Activated CD8-positive, alpha-beta memory T cell treated with anti-CD3 and anti-CD28 coated beads, Interleukin-2, amount 10 ng/mL, durations not matched to agents 7 days and 5 days (primary cell): ENCODE measurements around the gene ZNF37A. TPM values are rescaled to one million over a fixed set of nuclear protein-coding genes. Genes with fewer than 3 reads are reported as not detected.
"Not testable (repeated sequence)": the region's sequence is repeated elsewhere in the genome, so short reads cannot be mapped to it uniquely, and the experiment has no call there.

Source experiments
- ATAC-seq: fragments of 150-1000 bp; cut with Tn5 transposase; one replicate; pipeline ENCODE4 v1.10.0; 2021; ENCODE audit warnings: moderate library complexity
- CTCF ChIA-PET: fragments of 350-600 bp; sonication (Branson Sonifier 250); formaldehyde crosslinking; loops from one replicate; lab custom pipeline; 2021; ENCODE audit warnings: antibody characterized with exemption; lab: Charles Lee
- DNase-seq: peaks from one replicate; pipeline ENCODE4 v3.0.0-alpha.2; 2020
- H3K27ac Mint-ChIP-seq: one replicate; pipeline ENCODE4 v1.8.0; 2021; ENCODE audit warnings: mild to moderate bottlenecking, mixed read lengths
- H3K27me3 Mint-ChIP-seq: one replicate; pipeline ENCODE4 v1.8.0; 2021; ENCODE audit warnings: mixed read lengths
- H3K36me3 Mint-ChIP-seq: one replicate; pipeline ENCODE4 v1.8.0; 2021; ENCODE audit warnings: mild to moderate bottlenecking, mixed read lengths
- H3K4me1 Mint-ChIP-seq: one replicate; pipeline ENCODE4 v1.8.0; 2021; ENCODE audit warnings: mixed read lengths
- H3K4me3 Mint-ChIP-seq: one replicate; pipeline ENCODE4 v1.8.0; 2021; ENCODE audit warnings: mild to moderate bottlenecking, moderate library complexity, mixed read lengths
- H3K9me3 Mint-ChIP-seq: one replicate; pipeline ENCODE4 v1.8.0; 2022; ENCODE audit warnings: low read depth, mixed read lengths
- total RNA-seq, 2 experiments: library from RNA; stranded (reverse); gene quantifications; one replicate each; pipeline ENCODE4 v1.2.3, GENCODE V29; 2021

ZNF37A gene
- 10 to 100 TPM; 18.9 to 22.1 TPM for total RNA-seq

DNA sequence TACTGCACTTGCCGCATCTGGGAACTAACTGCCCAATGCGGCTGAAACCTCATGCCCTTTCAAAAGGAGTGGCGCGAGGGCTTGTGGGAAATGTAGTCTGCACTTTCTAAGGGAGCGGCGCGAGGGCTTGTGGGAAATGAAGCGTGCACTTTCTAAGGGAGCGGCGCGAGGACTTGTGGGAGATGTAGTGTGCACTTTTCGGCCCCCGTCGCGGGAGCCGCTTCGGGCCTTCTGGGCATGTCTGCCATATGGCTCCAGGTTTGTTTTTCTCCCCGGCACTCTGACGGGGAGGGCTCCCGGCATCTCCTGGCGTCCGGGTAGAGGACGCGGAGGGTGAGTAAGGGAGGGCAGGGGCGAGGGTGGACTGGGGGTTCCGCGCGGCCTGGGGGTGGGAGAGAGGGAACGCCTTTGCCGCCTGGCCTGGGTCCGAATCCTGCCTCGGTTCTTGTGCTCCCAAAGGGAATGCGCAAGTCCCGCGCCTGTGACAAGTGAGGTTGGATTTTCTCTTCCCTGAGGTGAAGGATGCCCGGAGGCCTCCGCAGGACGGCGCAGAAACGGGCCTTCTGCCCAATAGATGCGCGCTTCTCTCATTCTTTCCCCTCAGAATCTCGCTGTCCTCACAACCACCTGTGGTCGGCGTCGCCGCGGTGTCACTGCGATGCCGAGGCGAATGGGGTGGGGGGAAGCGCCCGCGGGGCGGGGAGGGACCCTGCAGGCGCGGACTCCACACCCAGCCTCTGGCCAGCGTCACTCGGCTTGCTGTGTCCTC lies at the start of gene ZNF37A:
TSS of gene ZNF37A (plus strand) at position 180 of the 769 bp plus-strand sequence. CDS start 2,281 bp downstream, outside the sequence.
- DNase-seq (peak; percentile 95), ATAC-seq (peak; percentile 98)
- Mint-ChIP-seq H3K4me3 (peak within 1 kb of the TSS; percentile 87), H3K27me3 (no peaks in the 10 kb centered on the region), H3K27ac (peak within 1 kb of the TSS; percentile 94), H3K9me3 (peaks cover 2% of the 10 kb centered on the region), H3K4me1 (peaks cover 26% of the 10 kb centered on the region), H3K36me3 (peaks cover 44% of the 10 kb centered on the region)
- CTCF ChIA-PET = interaction anchor here (1.1 to 1.7 kb wide), 4 partner anchors 16 to 119 kb away, joined by 3 to 7 read pairs (median 4); partner anchors contain the start of gene ZNF25

DNA sequence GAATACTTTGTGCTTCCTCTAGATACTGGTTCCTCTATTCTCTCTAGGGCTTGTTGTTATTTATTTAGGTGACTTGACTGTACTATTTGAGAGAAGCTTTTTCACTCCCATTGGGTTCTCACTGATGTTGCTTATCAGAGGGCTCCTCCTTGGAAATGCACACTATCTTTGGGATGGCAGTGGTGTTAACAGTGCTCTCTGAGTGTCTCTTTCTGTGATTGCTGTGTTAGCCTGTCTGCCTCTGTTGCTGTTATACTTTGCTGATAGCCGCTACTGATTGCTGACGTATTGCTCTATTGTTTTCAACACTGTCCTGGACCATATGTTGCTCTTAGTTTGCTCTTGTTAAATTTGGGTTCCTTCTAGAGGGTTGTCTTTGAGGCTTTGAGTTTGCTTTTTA lies 49.0 kb upstream of the ZNF37A start:
- H3K36me3 Mint-ChIP-seq = peaks cover 80% of the 10 kb centered on the region
- no peak overlapping the region for H3K4me3 Mint-ChIP-seq
- ATAC-seq = no peak
- no peaks in the 10 kb centered on the region for H3K27me3 Mint-ChIP-seq
- CTCF ChIA-PET = no interaction called here
- DNase-seq = no peak
- no peak overlapping the region for H3K27ac Mint-ChIP-seq
- peaks cover 17% of the 10 kb centered on the region for H3K4me1 Mint-ChIP-seq
- peaks cover 25% of the 10 kb centered on the region for H3K9me3 Mint-ChIP-seq

DNA sequence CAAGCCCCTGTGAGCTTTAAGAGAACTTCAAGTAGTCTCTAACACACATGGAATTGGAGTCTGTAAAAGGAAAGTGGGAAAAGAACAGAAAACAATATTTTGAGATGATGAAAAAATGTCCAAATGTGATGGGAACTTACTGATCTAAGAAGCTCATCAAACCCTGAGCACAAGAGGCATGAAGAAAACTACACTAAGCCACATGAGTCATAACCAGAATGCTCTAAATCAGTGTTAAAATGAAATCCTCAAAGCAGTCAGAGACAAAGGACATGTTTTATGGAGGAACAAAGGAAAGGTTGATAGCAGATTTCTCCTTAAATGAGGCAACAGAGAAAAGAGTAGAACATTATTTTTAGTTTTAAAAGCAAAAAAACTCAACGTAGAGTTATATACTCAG lies 46.5 kb upstream of the ZNF37A start:
- Mint-ChIP-seq H3K4me1 (peaks cover 14% of the 10 kb centered on the region), H3K4me3 (no peak overlapping the region), H3K9me3 (peaks cover 28% of the 10 kb centered on the region), H3K36me3 (peaks cover 73% of the 10 kb centered on the region), H3K27me3 (no peaks in the 10 kb centered on the region), H3K27ac (peak overlapping the region; percentile 37)
- ATAC-seq (no peak), DNase-seq (no peak)
- CTCF ChIA-PET = no interaction called here

DNA sequence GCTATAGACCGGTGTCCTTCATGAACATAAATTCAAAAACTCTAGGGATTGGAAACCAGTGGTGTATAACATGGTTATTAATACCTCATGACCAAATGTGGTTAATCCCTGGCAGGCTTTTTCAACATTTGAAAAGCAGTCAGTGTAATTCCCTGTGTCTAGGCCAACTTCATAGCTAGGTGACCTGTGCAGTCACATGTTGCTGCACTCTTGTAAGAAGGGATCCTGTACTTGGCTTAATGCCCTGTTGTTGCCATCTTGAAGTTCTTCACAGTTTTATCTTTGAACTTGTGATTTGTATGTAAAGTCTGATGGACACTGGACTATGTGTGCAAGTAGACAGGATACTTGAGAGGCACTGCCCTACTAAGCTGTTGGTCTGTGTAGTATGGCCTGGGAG lies 43.9 kb upstream of the ZNF37A start:
- no peak overlapping the region for H3K27ac Mint-ChIP-seq
- H3K4me3 Mint-ChIP-seq = no peak overlapping the region
- ATAC-seq = no peak
- peaks cover 75% of the 10 kb centered on the region for H3K36me3 Mint-ChIP-seq
- H3K27me3 Mint-ChIP-seq = no peaks in the 10 kb centered on the region
- peaks cover 40% of the 10 kb centered on the region for H3K9me3 Mint-ChIP-seq
- DNase-seq = no peak
- CTCF ChIA-PET = interaction anchor here (1.1 kb wide), 1 partner anchor 73 kb away, joined by 3 read pairs; no protein-coding TSS in a partner anchor
- H3K4me1 Mint-ChIP-seq = peaks cover 8% of the 10 kb centered on the region

DNA sequence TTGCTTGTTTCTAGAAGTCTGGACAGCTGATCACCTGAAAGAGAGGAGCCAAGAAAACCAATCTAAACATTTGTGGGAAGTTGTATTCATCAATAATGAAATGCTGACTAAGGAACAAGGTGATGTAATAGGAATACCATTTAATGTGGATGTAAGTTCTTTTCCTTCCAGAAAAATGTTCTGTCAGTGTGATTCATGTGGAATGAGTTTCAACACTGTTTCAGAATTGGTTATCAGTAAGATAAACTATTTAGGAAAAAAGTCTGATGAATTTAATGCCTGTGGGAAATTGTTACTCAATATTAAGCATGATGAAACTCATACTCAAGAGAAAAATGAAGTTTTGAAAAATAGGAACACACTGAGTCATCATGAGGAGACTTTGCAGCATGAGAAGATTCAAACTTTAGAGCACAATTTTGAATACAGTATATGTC lies 39.8 kb upstream of the ZNF37A start:
- Mint-ChIP-seq H3K9me3 (peaks cover 46% of the 10 kb centered on the region), H3K4me3 (no peak overlapping the region), H3K36me3 (peaks cover 81% of the 10 kb centered on the region), H3K27me3 (no peaks in the 10 kb centered on the region), H3K27ac (no peak overlapping the region), H3K4me1 (no peaks in the 10 kb centered on the region)
- no peak for ATAC-seq
- CTCF ChIA-PET = no interaction called here
- no peak for DNase-seq

DNA sequence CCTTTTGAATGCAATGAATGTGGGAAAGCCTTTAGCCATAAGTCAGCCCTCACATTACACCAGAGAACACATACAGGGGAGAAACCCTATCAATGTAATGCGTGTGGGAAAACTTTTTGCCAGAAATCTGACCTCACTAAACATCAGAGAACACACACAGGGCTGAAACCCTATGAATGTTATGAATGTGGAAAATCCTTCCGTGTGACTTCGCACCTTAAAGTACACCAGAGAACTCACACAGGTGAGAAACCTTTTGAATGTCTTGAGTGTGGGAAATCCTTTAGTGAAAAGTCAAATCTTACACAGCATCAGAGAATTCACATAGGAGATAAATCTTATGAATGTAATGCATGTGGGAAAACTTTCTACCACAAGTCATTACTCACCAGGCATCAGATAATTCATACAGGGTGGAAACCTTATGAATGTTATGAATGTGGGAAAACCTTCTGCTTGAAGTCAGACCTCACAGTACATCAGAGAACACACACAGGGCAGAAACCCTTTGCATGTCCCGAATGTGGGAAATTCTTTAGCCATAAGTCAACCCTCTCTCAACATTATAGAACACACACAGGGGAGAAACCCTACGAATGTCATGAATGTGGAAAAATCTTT lies 38.8 kb upstream of the ZNF37A start:
- H3K36me3 Mint-ChIP-seq = peaks cover 80% of the 10 kb centered on the region
- DNase-seq, H3K27me3 Mint-ChIP-seq, ATAC-seq, H3K27ac Mint-ChIP-seq, H3K4me3 Mint-ChIP-seq, CTCF ChIA-PET, H3K4me1 Mint-ChIP-seq: not testable (repeated sequence)
- peaks cover 50% of the 10 kb centered on the region for H3K9me3 Mint-ChIP-seq

DNA sequence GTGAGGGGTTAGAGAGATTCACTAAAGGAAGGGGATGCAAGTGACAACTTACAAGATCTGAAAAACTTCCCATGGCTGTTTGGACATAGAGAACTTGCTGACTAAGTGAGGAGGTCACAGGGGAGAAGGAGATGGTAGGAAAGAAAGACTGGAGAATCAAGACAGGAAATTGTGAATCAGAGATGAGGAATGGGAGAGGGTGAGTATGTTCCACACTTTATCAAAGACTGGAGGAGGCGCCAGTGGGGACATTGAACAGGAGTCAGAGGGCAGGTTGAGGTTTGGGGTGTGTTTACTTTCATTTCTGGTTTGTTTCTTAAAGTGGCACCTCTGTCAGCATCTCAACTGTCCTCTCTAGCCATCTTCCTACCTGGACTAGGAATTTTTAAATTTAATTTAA lies 24.5 kb upstream of the ZNF37A start:
- H3K36me3 Mint-ChIP-seq, H3K4me3 Mint-ChIP-seq, H3K27me3 Mint-ChIP-seq, H3K27ac Mint-ChIP-seq, CTCF ChIA-PET, DNase-seq, H3K9me3 Mint-ChIP-seq, ATAC-seq, H3K4me1 Mint-ChIP-seq: not testable (repeated sequence)

DNA sequence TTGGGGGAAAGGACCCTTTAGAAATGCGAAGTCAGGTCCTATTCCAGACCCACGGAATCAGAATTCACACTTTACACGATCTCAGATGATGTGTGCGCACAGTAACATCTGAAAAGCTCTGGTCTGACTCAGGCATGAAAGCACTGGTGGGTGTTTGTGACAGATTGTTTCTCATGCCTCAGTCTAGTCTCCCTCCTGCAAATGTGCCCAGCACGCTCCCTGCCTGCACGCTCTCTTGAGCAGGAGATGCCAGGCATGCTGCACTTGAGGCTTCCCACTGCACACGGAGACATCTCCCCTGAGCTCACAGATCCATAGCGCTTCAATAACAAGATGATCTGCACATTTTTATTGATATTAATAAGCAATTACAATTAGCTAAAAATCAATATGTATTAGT lies 23.6 kb upstream of the ZNF37A start:
- no peaks in the 10 kb centered on the region for H3K27me3 Mint-ChIP-seq
- CTCF ChIA-PET = no interaction called here
- H3K4me3 Mint-ChIP-seq = no peak overlapping the region

DNA sequence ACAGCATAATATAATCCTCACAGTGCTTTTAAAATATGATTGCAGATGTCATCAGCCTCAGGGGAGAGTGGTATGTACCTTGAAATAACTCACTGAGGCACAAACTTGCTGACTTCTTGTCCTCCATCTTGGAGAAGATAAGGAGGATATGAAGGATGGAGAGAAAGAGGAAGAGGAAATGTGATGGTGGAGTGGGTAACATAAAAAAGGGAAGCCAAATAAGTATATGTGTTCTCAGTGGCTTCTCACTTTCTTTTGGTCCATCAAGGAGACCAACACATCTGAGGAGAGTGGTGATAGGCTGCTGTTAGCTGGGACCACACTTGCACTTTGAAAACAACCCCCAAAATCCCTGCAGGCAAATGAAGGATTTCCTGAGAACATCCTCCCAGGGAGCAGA lies 21.6 kb upstream of the ZNF37A start:
- H3K36me3 Mint-ChIP-seq = no peaks in the 10 kb centered on the region
- H3K27me3 Mint-ChIP-seq = no peaks in the 10 kb centered on the region
- no peak for ATAC-seq

More for the DNA sequence above, 23.6 kb upstream of the ZNF37A start:
- Mint-ChIP-seq H3K27ac (no peak overlapping the region), H3K4me1 (peaks cover 2% of the 10 kb centered on the region), H3K36me3 (peaks cover under 1% of the 10 kb centered on the region), H3K9me3 (peaks cover 7% of the 10 kb centered on the region)
- ATAC-seq (no peak), DNase-seq (no peak)

DNA sequence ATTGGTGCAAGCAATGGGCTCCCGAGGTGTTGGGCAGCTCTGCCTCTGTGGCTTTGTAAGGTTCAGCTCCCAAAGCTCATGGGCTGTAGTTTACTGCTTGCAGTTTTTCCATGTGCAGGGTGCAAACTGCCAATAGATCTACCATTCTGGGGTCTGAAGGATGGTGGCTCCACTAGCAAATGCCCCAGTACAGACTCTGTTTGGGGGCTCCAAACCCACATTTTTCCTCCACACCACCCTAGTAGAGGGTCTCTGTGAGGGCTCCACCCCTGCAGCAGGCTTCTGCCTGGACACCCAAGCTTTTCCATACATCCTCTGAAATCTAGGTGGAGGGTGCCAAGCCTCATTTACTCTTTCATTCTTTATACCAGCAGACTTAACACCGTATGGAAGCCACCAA lies 17.4 kb upstream of the ZNF37A start:
- ATAC-seq (no peak), DNase-seq (no peak)
- no peaks in the 10 kb centered on the region for H3K27me3 Mint-ChIP-seq
- CTCF ChIA-PET = no interaction called here
- peaks cover 3% of the 10 kb centered on the region for H3K36me3 Mint-ChIP-seq
- H3K9me3 Mint-ChIP-seq = peaks cover 5% of the 10 kb centered on the region
- H3K4me1 Mint-ChIP-seq = no peaks in the 10 kb centered on the region
- no peak overlapping the region for H3K4me3 Mint-ChIP-seq
- H3K27ac Mint-ChIP-seq = no peak overlapping the region

More for the DNA sequence above, 21.6 kb upstream of the ZNF37A start:
- Mint-ChIP-seq H3K27ac (no peak overlapping the region), H3K4me1 (peaks cover 2% of the 10 kb centered on the region), H3K9me3 (peaks cover 5% of the 10 kb centered on the region), H3K4me3 (no peak overlapping the region)
- CTCF ChIA-PET = no interaction called here
- no peak for DNase-seq

DNA sequence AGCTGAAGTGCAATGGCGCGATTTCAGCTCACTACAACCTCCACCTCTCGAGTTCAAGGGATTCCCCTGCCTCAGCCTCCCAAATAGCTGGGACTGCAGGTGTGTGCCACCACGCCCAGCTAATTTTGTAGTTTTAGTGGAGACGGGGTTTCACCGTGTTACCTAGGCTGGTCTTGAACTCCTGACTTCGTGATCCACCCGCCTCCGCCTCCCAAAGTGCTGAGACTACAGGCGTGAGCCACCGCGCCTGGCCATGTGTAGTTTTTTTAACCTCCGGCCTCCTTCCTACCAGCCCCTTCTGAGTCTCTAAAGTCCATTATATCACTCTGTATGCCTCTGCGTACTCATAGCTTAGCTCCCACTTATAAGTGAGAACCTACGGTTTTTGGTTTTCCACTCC lies 819 bp upstream of the ZNF37A start:
- H3K36me3 Mint-ChIP-seq = peaks cover 33% of the 10 kb centered on the region
- not testable (repeated sequence) for H3K27me3 Mint-ChIP-seq, DNase-seq, H3K9me3 Mint-ChIP-seq, ATAC-seq
- peak overlapping the region; percentile 94 for H3K27ac Mint-ChIP-seq
- peaks cover 23% of the 10 kb centered on the region for H3K4me1 Mint-ChIP-seq
- CTCF ChIA-PET = interaction anchor here (1.1 to 1.7 kb wide), 3 partner anchors 17 to 118 kb away, joined by 3 to 4 read pairs (median 4); partner anchors contain the start of gene ZNF25
- H3K4me3 Mint-ChIP-seq = peak overlapping the region; percentile 87

DNA sequence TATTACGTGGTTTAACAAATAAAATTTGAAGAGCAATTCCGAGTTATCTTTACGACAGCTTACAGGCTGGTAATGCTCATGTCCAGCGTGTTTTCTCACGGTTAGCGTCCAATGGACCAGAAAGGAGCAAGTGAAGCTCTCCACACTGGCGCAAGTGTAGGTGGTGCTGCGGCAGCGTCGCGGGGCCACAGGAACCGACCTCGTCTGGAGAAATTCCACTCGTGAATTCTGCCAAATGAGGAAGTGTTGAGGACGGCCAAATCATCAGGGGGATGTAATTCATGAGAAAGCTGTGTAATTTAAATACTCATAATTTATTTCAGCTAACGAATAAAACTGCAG lies 350 bp upstream of the ZNF37A start:
- Mint-ChIP-seq H3K4me1 (peaks cover 23% of the 10 kb centered on the region), H3K9me3 (peaks cover 2% of the 10 kb centered on the region), H3K36me3 (peaks cover 38% of the 10 kb centered on the region), H3K27me3 (no peaks in the 10 kb centered on the region), H3K4me3 (peak overlapping the region; percentile 87), H3K27ac (peak overlapping the region; percentile 94)
- no peak for DNase-seq
- ATAC-seq = peak; percentile 5
- CTCF ChIA-PET = interaction anchor here (1.1 to 1.7 kb wide), 3 partner anchors 16 to 118 kb away, joined by 3 to 4 read pairs (median 4); partner anchors contain the start of gene ZNF25

DNA sequence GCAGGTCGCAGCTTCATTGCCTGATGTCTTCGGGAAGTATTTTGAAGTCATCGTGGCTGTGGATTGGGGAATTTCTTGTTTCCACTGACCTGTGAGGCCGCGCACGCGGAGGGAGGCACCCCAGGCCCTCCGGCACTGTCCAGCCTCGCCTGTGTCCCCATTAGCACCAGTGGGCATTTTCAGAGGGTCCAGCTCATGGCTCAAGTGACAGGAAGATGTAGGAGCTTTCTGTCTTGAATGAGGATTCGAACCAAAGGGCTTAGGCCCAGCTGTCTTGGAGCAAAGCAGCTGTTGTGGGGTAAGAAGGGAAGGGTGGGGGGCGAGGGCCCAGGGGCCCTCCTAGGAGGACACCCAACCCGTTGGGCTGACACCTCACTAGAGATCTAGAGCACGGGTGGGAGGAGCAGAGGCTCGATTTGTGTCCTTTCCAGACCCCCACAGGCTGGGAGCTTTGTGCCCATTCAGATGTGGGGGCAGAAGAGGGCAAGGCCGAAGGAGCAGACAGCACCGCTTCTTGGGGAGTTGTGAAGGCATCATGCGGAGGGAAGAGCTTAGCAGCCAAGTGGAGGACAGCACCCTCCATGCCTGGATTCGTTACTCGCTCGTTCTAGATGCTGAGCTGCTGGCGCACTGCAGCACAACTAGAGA lies 914 bp downstream of the ZNF37A start:
- ATAC-seq = no peak
- no peak for DNase-seq
- Mint-ChIP-seq H3K9me3 (peaks cover 7% of the 10 kb centered on the region), H3K27me3 (no peaks in the 10 kb centered on the region), H3K4me3 (peak overlapping the region; percentile 87), H3K27ac (peak overlapping the region; percentile 94), H3K4me1 (peaks cover 26% of the 10 kb centered on the region), H3K36me3 (peaks cover 51% of the 10 kb centered on the region)
- CTCF ChIA-PET = interaction anchor here (0.7 to 1.2 kb wide), 2 partner anchors 92 to 118 kb away, joined by 3 to 7 read pairs; no protein-coding TSS in a partner anchor
